Measurements from ENCODE around the gene HIVEP3. TPM values are rescaled to one million over a fixed set of nuclear protein-coding genes. Genes with fewer than 3 reads are reported as not detected.

The HIVEP3 gene
- total and polyA plus RNA-seq, 8 donors: 1.8 to 65.3 (median 3.8) TPM

- no peak overlapping the region for H3K4me3 ChIP-seq
- no peak for DNase-seq
- no peaks in the 10 kb centered on the region for H3K9me3 ChIP-seq
- peaks cover 0 to 3% (median 0%) of the 10 kb centered on the region in 3 donors for H3K27me3 ChIP-seq
- no peak for TF ChIP-seq CTCF (IDR thresholded peaks at IDR 0.05)
- no peak for TF ChIP-seq EP300 (IDR thresholded peaks at IDR 0.05)
- TF ChIP-seq POLR2A (IDR thresholded peaks at IDR 0.05): no peak
- no peak for TF ChIP-seq POLR2AphosphoS5 (IDR thresholded peaks at IDR 0.05)
- H3K27ac ChIP-seq: no peak overlapping the region
- peaks cover 8 to 24% (median 21%) of the 10 kb centered on the region in 4 donors for H3K4me1 ChIP-seq
- H3K36me3 ChIP-seq: no peaks in the 10 kb centered on the region
- intact Hi-C loops (cut with DNase I; ENCODE audit: low total_unique reads): no loop called here
- 61 to 87% (median 76%) methylated on average over 1 of the region's 1 CpG for WGBS, 5 donors
Observed at GRCh38 chr1:41913014-41913413, 5.7 kb downstream of the HIVEP3 start.

GRCh38 chr1:41908288-41908895 lies 10.3 kb downstream of the HIVEP3 start:
- Histone ChIP-seq H3K36me3 (no peaks in the 10 kb centered on the region), H3K27me3 (no peaks in the 10 kb centered on the region), H3K4me1 (no peaks in the 10 kb centered on the region), H3K9me3 (no peaks in the 10 kb centered on the region), H3K4me3 (no peak overlapping the region), H3K27ac (no peak overlapping the region)
- intact Hi-C loops (cut with DNase I; ENCODE audit: low total_unique reads): no loop called here
- no peak for DNase-seq
- 67 to 85% (median 78%) methylated on average over 3 of the region's 3 CpGs for WGBS, 5 donors
- TF ChIP-seq CTCF (IDR thresholded peaks at IDR 0.05): no peak
- no peak for TF ChIP-seq POLR2AphosphoS5 (IDR thresholded peaks at IDR 0.05)
- TF ChIP-seq EP300 (IDR thresholded peaks at IDR 0.05): no peak
- TF ChIP-seq POLR2A (IDR thresholded peaks at IDR 0.05): no peak

- H3K4me1 ChIP-seq: peaks cover 0 to under 1% (median under 1%) of the 10 kb centered on the region in 4 donors
- WGBS, 5 donors: 95 to 97% (median 96%) methylated on average over 8 of the region's 8 CpGs
- intact Hi-C loops (cut with DNase I; ENCODE audit: low total_unique reads): no loop called here
- no peaks in the 10 kb centered on the region for H3K9me3 ChIP-seq
- no peak overlapping the region for H3K4me3 ChIP-seq
- H3K36me3 ChIP-seq: no peaks in the 10 kb centered on the region
- TF ChIP-seq POLR2AphosphoS5 (IDR thresholded peaks at IDR 0.05) (no peak), POLR2A (IDR thresholded peaks at IDR 0.05) (no peak), EP300 (IDR thresholded peaks at IDR 0.05) (no peak), CTCF (IDR thresholded peaks at IDR 0.05) (no peak)
- no peak for DNase-seq
- no peak overlapping the region for H3K27ac ChIP-seq
- H3K27me3 ChIP-seq: no peaks in the 10 kb centered on the region
Observed at GRCh38 chr1:41907446-41907845, 11.3 kb downstream of the HIVEP3 start.

GRCh38 chr1:41906943-41907342 lies 11.8 kb downstream of the HIVEP3 start:
- TF ChIP-seq POLR2A (IDR thresholded peaks at IDR 0.05): no peak
- no peak for TF ChIP-seq POLR2AphosphoS5 (IDR thresholded peaks at IDR 0.05)
- no peak for TF ChIP-seq CTCF (IDR thresholded peaks at IDR 0.05)
- no peak for TF ChIP-seq EP300 (IDR thresholded peaks at IDR 0.05)
- H3K4me3 ChIP-seq: no peak overlapping the region
- H3K27me3 ChIP-seq: no peaks in the 10 kb centered on the region
- intact Hi-C loops (cut with DNase I; ENCODE audit: low total_unique reads): no loop called here
- DNase-seq: no peak
- H3K4me1 ChIP-seq: peaks cover 0 to 6% (median 2%) of the 10 kb centered on the region in 4 donors
- 38 to 59% (median 56%) methylated on average over 2 of the region's 2 CpGs for WGBS, 5 donors
- no peaks in the 10 kb centered on the region for H3K36me3 ChIP-seq
- H3K27ac ChIP-seq: no peak overlapping the region
- H3K9me3 ChIP-seq: no peaks in the 10 kb centered on the region
